K562 (cell line): ENCODE results near the gene GPRC5B. TPM values are rescaled to one million over a fixed set of nuclear protein-coding genes. Genes with fewer than 3 reads are reported as not detected.
A peak's percentile ranks its signal among the peaks of the same experiment; 100 is the strongest.

Source experiments
- KLF16 ChIP-seq: IDR thresholded peaks from 2 replicates; pipeline ENCODE4 v1.6.1; 2016; ENCODE audit warnings: antibody characterized with exemption
- MGA ChIP-seq: fragments of 450-650 bp; IDR thresholded peaks from 2 replicates; pipeline ENCODE4 v1.6.1; 2016; ENCODE audit warnings: mild to moderate bottlenecking, moderate library complexity
- PBX2 ChIP-seq, 2 experiments: IDR thresholded peaks in 1 of 2; conservative IDR thresholded peaks in 1 of 2; 2 replicates each; pipeline ENCODE4 v1.6.1; 2016; ENCODE audit warnings: low read depth in 2 of 2, mild to moderate bottlenecking in 1 of 2, missing compliant biosample characterization in 1 of 2, missing genetic modification characterization in 1 of 2, moderate library complexity in 1 of 2
- PKNOX1 ChIP-seq: fragments of 450-650 bp; IDR thresholded peaks from 2 replicates; pipeline ENCODE4 v1.6.1; 2016
- PML ChIP-seq: IDR thresholded peaks from 2 replicates; pipeline ENCODE4 v1.6.1; 2012; ENCODE audit warnings: low read length, inconsistent platforms
- SMARCB1 ChIP-seq: IDR thresholded peaks from 2 replicates; pipeline ENCODE4 v1.6.1; 2011; ENCODE audit warnings: improper control_type of control experiment, low read depth; ENCODE audit not compliant: insufficient read length
- SRF ChIP-seq, 2 experiments: fragments of 250-450, 450-650 bp in 1 of 2; sonication (Bioruptor Pico) in 1 of 2; sonication (generic) in 1 of 2; formaldehyde crosslinking; IDR thresholded peaks; 2 replicates each; pipeline versions ENCODE4 v1.5.0 to v1.5.1; 2020 to 2022; ENCODE audit warnings: mild to moderate bottlenecking in 1 of 2, missing genetic modification reagents in 1 of 2
- YY1 ChIP-seq, 3 experiments: IDR thresholded peaks; 2 replicates each; pipeline ENCODE4 v1.6.1; 2011; ENCODE audit warnings: low read length in 2 of 3, mild to moderate bottlenecking in 2 of 3, moderate library complexity in 2 of 3, borderline replicate concordance in 1 of 3, control low read depth in 1 of 3, low read depth in 1 of 3; ENCODE audit not compliant: insufficient read depth in 3 of 3, insufficient replicate concordance in 2 of 3, control insufficient read depth in 1 of 3, insufficient read length in 1 of 3; ENCODE audit errors: extremely low read depth in 1 of 3
- polyA plus RNA-seq, 8 experiments: library from polyadenylated mRNA; depleted of rRNA in 4 of 8; stranded (reverse) in 5 of 8; unstranded in 3 of 8; fragments of >200 nt; fragmentation: Nextera tagmentation in 2 of 8; fragmentation: Illumina TruSeq in 1 of 8; extraction: Ambion mirVana in 2 of 8; extraction: Trizol in 1 of 8; gene quantifications; 2 replicates each; pipeline versions ENCODE4 v1.2.1 to v1.2.3, GENCODE V29; 2011 to 2014; ENCODE audit warnings: inconsistent platforms in 1 of 8, missing spikeins in 1 of 8
- total RNA-seq, 7 experiments: library from RNA; depleted of rRNA in 6 of 7; stranded (reverse); fragments of >200 nt in 6 of 7; fragmentation: Illumina TruSeq in 2 of 7; extraction: Trizol in 2 of 7; gene quantifications; 2 replicates each; pipeline versions ENCODE4 v1.2.1 to v1.2.3, GENCODE V29; 2011 to 2021; ENCODE audit warnings: low replicate concordance in 1 of 7

Gene GPRC5B
- total and polyA plus RNA-seq, 9 of the 15 experiments (the other 6 are each of a cell fraction or from before 2014, with no cell fraction given): 0.65 to 5.5 (median 1.3) TPM

GRCh38 chr16:19842426-19843157 is 42.1 kb downstream of the GPRC5B start (continued):
- no peak for TF ChIP-seq SMARCB1
- peak; percentile 72; the same call in 1 of the 2 replicates for TF ChIP-seq PML
- TF ChIP-seq PKNOX1: peak; percentile 77
- TF ChIP-seq MGA: no peak
- no peak for TF ChIP-seq SRF (CRISPR knock-in tag; IDR thresholded peaks at IDR 0.05)
- peak; percentile 88 for TF ChIP-seq KLF16
- TF ChIP-seq PBX2 (CRISPR knock-in tag; IDR thresholded peaks at IDR 0.05; ENCODE audit: low read depth): peak; percentile 23; the same call in 1 of the 2 replicates
- peak; percentile 90 for TF ChIP-seq PBX2 (tag; conservative IDR thresholded peaks at IDR 0.05; ENCODE audit: low read depth)
- TF ChIP-seq YY1 (IDR thresholded peaks at IDR 0.05; ENCODE audit: borderline replicate concordance in 1 of 3, control insufficient read depth in 1 of 3, extremely low read depth in 1 of 3, insufficient read depth in 3 of 3, insufficient read length in 1 of 3, insufficient replicate concordance in 2 of 3, low read depth in 1 of 3, low read length in 2 of 3): no peak
